ENCODE measurements around the gene ZNRF1.

Gene ZNRF1

GRCh38 chr16:75092777-75093176 lies 94.0 kb downstream of the ZNRF1 start:
- no peak overlapping the region for H3K27ac ChIP-seq (ENCODE audit: low read depth, low read length)
- H3K4me3 ChIP-seq (ENCODE audit: low read length): no peak overlapping the region
- no peaks in the 10 kb centered on the region for H3K27me3 ChIP-seq (ENCODE audit: control insufficient read depth, insufficient read depth, low read length)
- H3K9ac ChIP-seq (ENCODE audit: low read length): no peak overlapping the region
- peaks cover 15% of the 10 kb centered on the region for H3K4me1 ChIP-seq (ENCODE audit: control insufficient read depth, insufficient read depth, low read length)
- H3K36me3 ChIP-seq (ENCODE audit: control insufficient read depth, insufficient read depth, low read length): no peaks in the 10 kb centered on the region

DNA sequence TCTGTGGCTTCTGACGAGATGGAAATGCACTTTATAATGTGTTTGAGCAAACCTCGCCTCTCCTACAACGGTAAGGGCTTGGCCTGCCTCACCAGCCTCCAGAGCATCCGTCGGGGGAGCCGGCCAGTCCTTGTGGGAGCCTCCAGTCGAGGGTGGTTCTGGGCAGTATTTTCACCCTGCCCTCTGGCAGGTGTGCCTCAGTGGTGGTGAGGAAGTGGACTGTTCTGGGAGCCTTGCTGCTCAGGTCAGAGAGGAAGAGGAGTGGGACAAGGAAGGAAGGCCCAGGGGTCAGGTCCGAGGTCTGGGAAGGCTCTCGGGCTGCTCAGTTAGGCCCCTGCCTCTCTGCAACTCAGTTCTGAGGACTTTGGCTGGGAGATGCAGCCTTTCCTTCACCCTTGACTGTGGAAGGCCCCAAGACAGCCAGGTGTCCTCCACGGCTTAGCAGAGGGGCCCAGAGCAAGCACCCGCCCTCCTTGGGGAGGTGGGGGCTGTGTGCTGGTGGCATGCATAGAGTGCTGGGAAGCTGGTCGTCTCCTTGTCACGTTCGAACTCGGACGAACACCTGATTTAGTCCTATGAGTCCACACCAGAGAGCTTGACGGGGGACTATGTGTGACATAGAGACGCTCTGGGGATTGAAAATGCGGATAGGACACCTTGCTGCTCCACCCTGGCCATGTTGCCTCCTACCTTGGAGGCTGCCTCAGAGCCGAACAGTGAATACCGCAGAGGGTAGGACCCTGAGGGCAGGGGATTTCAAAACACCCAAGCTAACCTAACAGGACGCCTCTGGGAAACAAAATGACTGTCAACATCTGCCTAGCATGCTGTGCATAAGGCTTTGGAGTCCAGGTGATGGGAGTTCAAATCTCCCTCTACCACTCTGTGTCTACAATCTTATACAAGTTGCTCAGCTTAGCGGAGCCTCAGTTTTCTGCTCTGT lies 95.0 kb downstream of the ZNRF1 start:
- Histone ChIP-seq H3K4me1 (ENCODE audit: control insufficient read depth, insufficient read depth, low read length) (peaks cover 12% of the 10 kb centered on the region), H3K4me3 (ENCODE audit: low read length) (no peak overlapping the region), H3K27me3 (ENCODE audit: control insufficient read depth, insufficient read depth, low read length) (no peaks in the 10 kb centered on the region), H3K9ac (ENCODE audit: low read length) (no peak overlapping the region), H3K36me3 (ENCODE audit: control insufficient read depth, insufficient read depth, low read length) (no peaks in the 10 kb centered on the region), H3K27ac (ENCODE audit: low read depth, low read length) (no peak overlapping the region)

DNA sequence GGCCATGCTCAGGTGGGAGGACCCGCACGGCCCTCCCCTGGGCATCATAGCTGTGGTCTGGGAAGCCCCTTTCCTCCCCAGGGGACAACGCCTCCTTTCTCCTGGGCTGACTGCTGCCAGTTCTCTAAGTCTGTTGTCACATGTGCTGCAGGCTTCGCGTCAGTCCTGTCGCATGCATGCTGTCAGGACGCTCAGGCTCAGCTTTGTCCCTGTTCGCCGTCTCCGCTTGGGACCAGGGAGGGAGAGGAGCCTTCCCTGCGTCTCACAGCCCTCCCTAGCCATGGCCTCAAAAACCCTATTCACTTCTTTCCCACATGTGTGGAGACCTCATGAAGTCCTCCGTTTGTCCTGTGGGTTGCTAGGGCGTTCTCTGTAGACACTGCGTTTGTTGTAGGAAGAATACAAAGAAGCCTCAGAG lies 96.4 kb downstream of the ZNRF1 start:
- Histone ChIP-seq H3K9ac (ENCODE audit: low read length) (no peak overlapping the region), H3K4me3 (ENCODE audit: low read length) (no peak overlapping the region), H3K36me3 (ENCODE audit: control insufficient read depth, insufficient read depth, low read length) (no peaks in the 10 kb centered on the region), H3K27ac (ENCODE audit: low read depth, low read length) (no peak overlapping the region), H3K27me3 (ENCODE audit: control insufficient read depth, insufficient read depth, low read length) (no peaks in the 10 kb centered on the region), H3K4me1 (ENCODE audit: control insufficient read depth, insufficient read depth, low read length) (peaks cover 14% of the 10 kb centered on the region)

DNA sequence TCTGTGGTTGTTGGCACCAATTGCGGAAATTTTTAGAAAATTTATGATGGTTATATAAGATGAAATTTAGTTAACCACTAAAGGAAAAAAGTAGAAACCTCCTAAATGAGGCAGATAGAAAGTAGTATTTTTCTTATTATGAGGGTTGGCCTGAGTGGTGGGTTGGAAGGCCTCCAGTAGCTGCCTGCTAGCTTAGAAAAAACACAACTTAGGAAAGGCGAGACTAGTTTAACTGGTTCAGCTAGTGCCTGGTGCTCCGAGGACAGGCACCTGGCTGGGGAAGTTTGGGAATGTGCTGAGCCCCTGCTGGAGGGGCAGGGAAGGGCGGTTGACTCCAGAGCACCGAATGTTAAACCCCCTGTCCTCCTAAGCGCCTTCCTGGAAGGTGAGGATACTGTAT lies 97.8 kb downstream of the ZNRF1 start:
- H3K36me3 ChIP-seq (ENCODE audit: control insufficient read depth, insufficient read depth, low read length): no peaks in the 10 kb centered on the region
- no peak overlapping the region for H3K9ac ChIP-seq (ENCODE audit: low read length)
- no peaks in the 10 kb centered on the region for H3K27me3 ChIP-seq (ENCODE audit: control insufficient read depth, insufficient read depth, low read length)
- H3K27ac ChIP-seq (ENCODE audit: low read depth, low read length): peak overlapping the region; percentile 47
- no peak overlapping the region for H3K4me3 ChIP-seq (ENCODE audit: low read length)
- H3K4me1 ChIP-seq (ENCODE audit: control insufficient read depth, insufficient read depth, low read length): peaks cover 14% of the 10 kb centered on the region

DNA sequence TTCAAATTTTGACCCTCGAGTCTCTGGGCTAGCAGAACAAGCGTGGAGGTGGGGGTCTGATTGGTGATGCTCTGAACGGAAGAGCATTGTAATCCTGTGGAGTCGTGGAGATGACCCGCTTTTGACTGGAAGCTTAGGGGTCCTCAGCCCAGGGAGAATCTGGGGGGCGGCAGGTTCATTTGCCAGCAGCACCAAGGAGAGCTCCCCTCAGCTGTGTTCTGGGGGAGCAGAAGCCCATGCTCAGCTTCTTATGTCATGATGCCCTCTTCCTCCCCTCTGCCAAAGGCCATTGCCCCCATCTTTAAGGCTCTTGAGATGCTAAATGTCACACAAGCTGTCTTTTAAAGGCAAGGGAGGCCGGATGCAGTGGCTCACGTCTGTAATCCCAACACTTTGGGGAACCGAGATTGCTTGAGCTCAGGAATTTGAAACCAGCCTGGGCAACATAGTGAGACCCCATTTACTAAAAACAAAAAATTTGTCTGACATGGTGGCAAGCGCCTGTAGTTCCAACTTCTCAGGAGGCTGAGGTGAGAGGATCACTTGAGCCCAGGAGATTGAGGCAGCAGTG lies 98.5 kb downstream of the ZNRF1 start:
- Histone ChIP-seq H3K9ac (ENCODE audit: low read length) (no peak overlapping the region), H3K27ac (ENCODE audit: low read depth, low read length) (peak overlapping the region; percentile 47), H3K4me1 (ENCODE audit: control insufficient read depth, insufficient read depth, low read length) (peaks cover 14% of the 10 kb centered on the region), H3K4me3 (ENCODE audit: low read length) (no peak overlapping the region), H3K36me3 (ENCODE audit: control insufficient read depth, insufficient read depth, low read length) (no peaks in the 10 kb centered on the region), H3K27me3 (ENCODE audit: control insufficient read depth, insufficient read depth, low read length) (no peaks in the 10 kb centered on the region)

DNA sequence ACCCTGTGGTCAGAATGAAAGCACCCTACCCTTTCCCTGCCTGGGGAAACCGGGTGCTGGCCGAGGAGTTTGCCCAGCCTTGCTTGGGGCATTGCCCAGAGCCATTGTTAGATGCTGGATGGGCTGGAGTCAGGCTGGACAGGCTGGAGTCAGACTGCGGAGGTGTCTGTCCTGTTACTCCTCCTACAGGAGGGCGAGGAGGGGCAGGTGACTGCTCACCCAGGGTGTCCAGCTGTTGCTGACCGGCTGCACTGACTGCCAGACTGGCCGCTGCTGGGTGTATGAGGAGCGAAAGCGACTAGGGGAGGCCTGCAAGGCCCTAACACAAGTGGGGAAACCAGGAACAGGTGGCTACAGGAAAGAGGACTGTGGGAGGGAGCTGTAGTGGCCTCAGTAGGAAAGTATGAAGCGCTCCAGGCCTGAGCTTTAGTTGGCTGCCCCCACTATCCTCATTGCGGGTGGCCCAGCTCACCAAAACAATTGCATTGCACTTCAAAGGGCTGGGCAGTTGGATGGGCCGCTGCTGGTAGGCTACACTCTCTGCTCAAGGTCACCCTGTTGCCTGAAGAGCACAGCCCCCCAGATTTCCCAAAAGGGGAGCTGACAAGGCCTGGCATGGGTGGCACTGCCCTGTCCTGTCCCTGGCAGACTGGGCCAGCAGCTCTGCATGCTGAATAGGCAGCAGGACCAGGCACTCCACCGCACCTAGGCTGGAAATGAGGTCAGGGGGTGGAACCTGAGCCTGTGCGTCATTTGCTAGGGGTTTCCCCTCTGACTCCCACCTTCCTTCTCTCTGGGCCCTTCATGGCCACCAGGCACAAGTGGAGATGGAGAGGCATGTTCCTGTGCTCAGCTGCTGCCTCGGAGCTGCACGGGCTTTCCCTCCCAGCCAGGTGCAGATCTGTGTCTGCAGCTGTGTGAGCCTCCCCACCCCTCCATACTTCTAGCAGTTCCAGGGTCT lies 99.4 kb downstream of the ZNRF1 start:
- no peaks in the 10 kb centered on the region for H3K27me3 ChIP-seq (ENCODE audit: control insufficient read depth, insufficient read depth, low read length)
- no peaks in the 10 kb centered on the region for H3K36me3 ChIP-seq (ENCODE audit: control insufficient read depth, insufficient read depth, low read length)
- H3K9ac ChIP-seq (ENCODE audit: low read length): no peak overlapping the region
- peaks cover 14% of the 10 kb centered on the region for H3K4me1 ChIP-seq (ENCODE audit: control insufficient read depth, insufficient read depth, low read length)
- H3K27ac ChIP-seq (ENCODE audit: low read depth, low read length): peak overlapping the region; percentile 25
- H3K4me3 ChIP-seq (ENCODE audit: low read length): no peak overlapping the region

GRCh38 chr16:75099075-75099667 lies 100.3 kb downstream of the ZNRF1 start:
- Histone ChIP-seq H3K36me3 (ENCODE audit: control insufficient read depth, insufficient read depth, low read length) (no peaks in the 10 kb centered on the region), H3K27ac (ENCODE audit: low read depth, low read length) (no peak overlapping the region), H3K4me1 (ENCODE audit: control insufficient read depth, insufficient read depth, low read length) (peaks cover 15% of the 10 kb centered on the region), H3K9ac (ENCODE audit: low read length) (no peak overlapping the region), H3K27me3 (ENCODE audit: control insufficient read depth, insufficient read depth, low read length) (no peaks in the 10 kb centered on the region), H3K4me3 (ENCODE audit: low read length) (no peak overlapping the region)

- Histone ChIP-seq H3K27ac (ENCODE audit: low read depth, low read length) (peak overlapping the region; percentile 10), H3K4me1 (ENCODE audit: control insufficient read depth, insufficient read depth, low read length) (peaks cover 23% of the 10 kb centered on the region), H3K27me3 (ENCODE audit: control insufficient read depth, insufficient read depth, low read length) (no peaks in the 10 kb centered on the region), H3K9ac (ENCODE audit: low read length) (no peak overlapping the region), H3K36me3 (ENCODE audit: control insufficient read depth, insufficient read depth, low read length) (no peaks in the 10 kb centered on the region), H3K4me3 (ENCODE audit: low read length) (no peak overlapping the region)
These were observed 101.1 kb downstream of the ZNRF1 start for GRCh38 chr16:75099738-75100602.

DNA sequence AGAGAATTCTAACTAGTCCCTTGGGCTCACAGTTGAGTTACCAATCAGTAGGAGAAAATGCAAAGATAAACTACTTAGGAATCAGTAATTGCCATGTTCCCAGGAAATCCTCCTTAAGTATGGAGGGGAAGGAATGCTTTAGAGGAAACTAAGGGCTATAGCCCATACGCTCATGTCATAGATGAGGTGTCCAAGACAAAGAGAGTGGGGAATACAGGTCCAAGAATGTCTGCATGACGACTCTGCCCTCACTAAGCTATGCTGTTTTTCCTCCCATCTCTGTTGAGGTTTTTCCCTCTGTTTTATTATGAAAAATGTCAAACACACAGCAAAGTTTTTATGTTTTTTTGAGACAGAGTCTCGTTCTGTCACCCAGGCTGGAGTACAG lies 101.8 kb downstream of the ZNRF1 start:
- Histone ChIP-seq H3K36me3 (ENCODE audit: control insufficient read depth, insufficient read depth, low read length) (no peaks in the 10 kb centered on the region), H3K27ac (ENCODE audit: low read depth, low read length) (no peak overlapping the region), H3K4me1 (ENCODE audit: control insufficient read depth, insufficient read depth, low read length) (peaks cover 29% of the 10 kb centered on the region), H3K27me3 (ENCODE audit: control insufficient read depth, insufficient read depth, low read length) (no peaks in the 10 kb centered on the region), H3K4me3 (ENCODE audit: low read length) (no peak overlapping the region), H3K9ac (ENCODE audit: low read length) (no peak overlapping the region)

GRCh38 chr16:75101635-75102034 lies 102.8 kb downstream of the ZNRF1 start:
- peaks cover 39% of the 10 kb centered on the region for H3K4me1 ChIP-seq (ENCODE audit: control insufficient read depth, insufficient read depth, low read length)
- no peak overlapping the region for H3K9ac ChIP-seq (ENCODE audit: low read length)
- H3K27ac ChIP-seq (ENCODE audit: low read depth, low read length): no peak overlapping the region
- H3K36me3 ChIP-seq (ENCODE audit: control insufficient read depth, insufficient read depth, low read length): no peaks in the 10 kb centered on the region
- H3K4me3 ChIP-seq (ENCODE audit: low read length): no peak overlapping the region
- no peaks in the 10 kb centered on the region for H3K27me3 ChIP-seq (ENCODE audit: control insufficient read depth, insufficient read depth, low read length)

DNA sequence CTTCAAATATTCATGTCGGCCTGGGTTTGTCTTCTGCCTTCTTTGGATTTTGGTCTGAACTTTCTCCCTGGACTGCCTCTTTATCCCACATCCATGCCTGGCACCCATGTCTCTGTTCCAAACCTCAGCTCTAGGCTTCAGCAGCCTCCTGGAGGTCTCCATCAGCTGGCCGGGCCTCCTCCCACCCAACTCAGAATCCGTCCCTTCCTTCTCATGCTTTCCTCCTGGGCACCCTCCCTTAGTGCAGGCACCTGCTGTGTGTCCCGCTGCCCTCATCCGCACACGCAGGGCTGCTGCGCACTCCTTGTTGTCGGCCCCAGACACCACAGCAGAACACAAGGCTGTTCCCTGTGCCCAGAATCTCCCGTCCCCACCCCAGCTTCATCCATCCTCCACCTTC lies 103.8 kb downstream of the ZNRF1 start:
- Histone ChIP-seq H3K9ac (ENCODE audit: low read length) (no peak overlapping the region), H3K36me3 (ENCODE audit: control insufficient read depth, insufficient read depth, low read length) (no peaks in the 10 kb centered on the region), H3K4me3 (ENCODE audit: low read length) (no peak overlapping the region), H3K27me3 (ENCODE audit: control insufficient read depth, insufficient read depth, low read length) (no peaks in the 10 kb centered on the region), H3K4me1 (ENCODE audit: control insufficient read depth, insufficient read depth, low read length) (peaks cover 46% of the 10 kb centered on the region), H3K27ac (ENCODE audit: low read depth, low read length) (no peak overlapping the region)
